Measurements from ENCODE around the gene C1RL. TPM values are rescaled to one million over a fixed set of nuclear protein-coding genes. Genes with fewer than 3 reads are reported as not detected.

Gene C1RL
- total RNA-seq, 1 experiment from 2014 or later = 17.7 TPM

- TF ChIP-seq ERG (CRISPR knock-in tag; IDR thresholded peaks at IDR 0.05) (no peak), RORB (CRISPR knock-in tag; IDR thresholded peaks at IDR 0.05) (no peak), ELF4 (CRISPR knock-in tag; IDR thresholded peaks at IDR 0.05; ENCODE audit: low read depth) (no peak), ARID4B (CRISPR knock-in tag; IDR thresholded peaks at IDR 0.05; ENCODE audit: borderline replicate concordance) (no peak), PRDM15 (CRISPR knock-in tag; IDR thresholded peaks at IDR 0.05) (no peak)
These were observed 41.9 kb downstream of the C1RL start (continued) for GRCh38 chr12:7067096-7067495.

- Mint-ChIP-seq H3K4me1 (no peaks in the 10 kb centered on the region), H3K27ac (no peak overlapping the region), H3K4me3 (no peak overlapping the region), H3K27me3 (ENCODE audit: low read depth) (peaks cover 5% of the 10 kb centered on the region; the same call in 1 of the 2 replicates), H3K9me3 (no peaks in the 10 kb centered on the region), H3K36me3 (no peaks in the 10 kb centered on the region)
- DNase-seq (ENCODE audit: low spot score) = no peak
- ChIA-PET POLR2A (no interaction called here), CTCF (interaction anchor here (1.2 to 1.5 kb wide), 2 partner anchors 13 to 47 kb away, joined by 3 to 6 read pairs; no protein-coding TSS in a partner anchor)
- ATAC-seq = no peak
- TF ChIP-seq, protein P1, sequence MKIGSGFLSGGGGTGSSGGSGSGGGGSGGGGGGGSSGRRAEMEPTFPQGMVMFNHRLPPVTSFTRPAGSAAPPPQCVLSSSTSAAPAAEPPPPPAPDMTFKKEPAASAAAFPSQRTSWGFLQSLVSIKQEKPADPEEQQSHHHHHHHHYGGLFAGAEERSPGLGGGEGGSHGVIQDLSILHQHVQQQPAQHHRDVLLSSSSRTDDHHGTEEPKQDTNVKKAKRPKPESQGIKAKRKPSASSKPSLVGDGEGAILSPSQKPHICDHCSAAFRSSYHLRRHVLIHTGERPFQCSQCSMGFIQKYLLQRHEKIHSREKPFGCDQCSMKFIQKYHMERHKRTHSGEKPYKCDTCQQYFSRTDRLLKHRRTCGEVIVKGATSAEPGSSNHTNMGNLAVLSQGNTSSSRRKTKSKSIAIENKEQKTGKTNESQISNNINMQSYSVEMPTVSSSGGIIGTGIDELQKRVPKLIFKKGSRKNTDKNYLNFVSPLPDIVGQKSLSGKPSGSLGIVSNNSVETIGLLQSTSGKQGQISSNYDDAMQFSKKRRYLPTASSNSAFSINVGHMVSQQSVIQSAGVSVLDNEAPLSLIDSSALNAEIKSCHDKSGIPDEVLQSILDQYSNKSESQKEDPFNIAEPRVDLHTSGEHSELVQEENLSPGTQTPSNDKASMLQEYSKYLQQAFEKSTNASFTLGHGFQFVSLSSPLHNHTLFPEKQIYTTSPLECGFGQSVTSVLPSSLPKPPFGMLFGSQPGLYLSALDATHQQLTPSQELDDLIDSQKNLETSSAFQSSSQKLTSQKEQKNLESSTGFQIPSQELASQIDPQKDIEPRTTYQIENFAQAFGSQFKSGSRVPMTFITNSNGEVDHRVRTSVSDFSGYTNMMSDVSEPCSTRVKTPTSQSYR (CRISPR knock-in tag; IDR thresholded peaks at IDR 0.05) = no peak
- TF ChIP-seq, protein P2, sequence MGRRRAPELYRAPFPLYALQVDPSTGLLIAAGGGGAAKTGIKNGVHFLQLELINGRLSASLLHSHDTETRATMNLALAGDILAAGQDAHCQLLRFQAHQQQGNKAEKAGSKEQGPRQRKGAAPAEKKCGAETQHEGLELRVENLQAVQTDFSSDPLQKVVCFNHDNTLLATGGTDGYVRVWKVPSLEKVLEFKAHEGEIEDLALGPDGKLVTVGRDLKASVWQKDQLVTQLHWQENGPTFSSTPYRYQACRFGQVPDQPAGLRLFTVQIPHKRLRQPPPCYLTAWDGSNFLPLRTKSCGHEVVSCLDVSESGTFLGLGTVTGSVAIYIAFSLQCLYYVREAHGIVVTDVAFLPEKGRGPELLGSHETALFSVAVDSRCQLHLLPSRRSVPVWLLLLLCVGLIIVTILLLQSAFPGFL (CRISPR knock-in tag; IDR thresholded peaks at IDR 0.05; ENCODE audit: borderline replicate concordance) = no peak
- TF ChIP-seq, protein P3, sequence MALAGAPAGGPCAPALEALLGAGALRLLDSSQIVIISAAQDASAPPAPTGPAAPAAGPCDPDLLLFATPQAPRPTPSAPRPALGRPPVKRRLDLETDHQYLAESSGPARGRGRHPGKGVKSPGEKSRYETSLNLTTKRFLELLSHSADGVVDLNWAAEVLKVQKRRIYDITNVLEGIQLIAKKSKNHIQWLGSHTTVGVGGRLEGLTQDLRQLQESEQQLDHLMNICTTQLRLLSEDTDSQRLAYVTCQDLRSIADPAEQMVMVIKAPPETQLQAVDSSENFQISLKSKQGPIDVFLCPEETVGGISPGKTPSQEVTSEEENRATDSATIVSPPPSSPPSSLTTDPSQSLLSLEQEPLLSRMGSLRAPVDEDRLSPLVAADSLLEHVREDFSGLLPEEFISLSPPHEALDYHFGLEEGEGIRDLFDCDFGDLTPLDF (CRISPR knock-in tag; IDR thresholded peaks at IDR 0.05) = no peak
- no peak for TF ChIP-seq IRF2 (CRISPR knock-in tag; IDR thresholded peaks at IDR 0.05; ENCODE audit: borderline replicate concordance, low read depth)
- no peak for TF ChIP-seq SMAD3 (CRISPR knock-in tag; IDR thresholded peaks at IDR 0.05; ENCODE audit: borderline replicate concordance)
- TF ChIP-seq E2F5 (CRISPR knock-in tag; IDR thresholded peaks at IDR 0.05) = no peak
These were observed 42.4 kb downstream of the C1RL start for GRCh38 chr12:7066596-7066995.

All from WTC11 (cell line).